ENCODE measurements around the gene CXCL9. TPM values are rescaled to one million over a fixed set of nuclear protein-coding genes. Genes with fewer than 3 reads are reported as not detected.
"Not testable (repeated sequence)": the region's sequence is repeated elsewhere in the genome, so short reads cannot be mapped to it uniquely, and the experiment has no call there.

Gene CXCL9
- total RNA-seq, 1 donor from 2014 or later = 1.3 TPM

GRCh38 chr4:75968084-75968483 is 39.2 kb downstream of the CXCL9 start:
- Histone ChIP-seq H3K36me3 (peaks cover 98% of the 10 kb centered on the region), H3K27ac (no peak overlapping the region), H3K27me3 (ENCODE audit: low read depth) (no peaks in the 10 kb centered on the region), H3K9me3 (no peaks in the 10 kb centered on the region), H3K4me3 (no peak overlapping the region), H3K4me1 (no peaks in the 10 kb centered on the region)
- intact Hi-C loops (cut with DNase I) = no loop called here
- TF ChIP-seq CTCF (IDR thresholded peaks at IDR 0.05) = no peak
- DNase-seq = no peak
- ATAC-seq = no peak

- no peak for TF ChIP-seq CTCF (IDR thresholded peaks at IDR 0.05)
- H3K4me3 ChIP-seq = no peak overlapping the region
- peaks cover 89% of the 10 kb centered on the region for H3K36me3 ChIP-seq
- no peaks in the 10 kb centered on the region for H3K9me3 ChIP-seq
- intact Hi-C loops (cut with DNase I) = no loop called here
- no peak overlapping the region for H3K27ac ChIP-seq
- no peaks in the 10 kb centered on the region for H3K27me3 ChIP-seq (ENCODE audit: low read depth)
- ATAC-seq (no peak), DNase-seq (no peak)
- no peaks in the 10 kb centered on the region for H3K4me1 ChIP-seq
Observed at GRCh38 chr4:75963558-75963957, 43.8 kb downstream of the CXCL9 start.

- H3K27me3 ChIP-seq (ENCODE audit: low read depth); ATAC-seq; intact Hi-C loops (cut with DNase I); H3K27ac ChIP-seq; DNase-seq; H3K4me3 ChIP-seq; H3K4me1 ChIP-seq; H3K9me3 ChIP-seq: not testable (repeated sequence)
- H3K36me3 ChIP-seq = peaks cover 89% of the 10 kb centered on the region
Observed at GRCh38 chr4:75962072-75962471, 45.2 kb downstream of the CXCL9 start.

- H3K4me1 ChIP-seq; H3K27ac ChIP-seq; H3K27me3 ChIP-seq (ENCODE audit: low read depth); intact Hi-C loops (cut with DNase I); ATAC-seq; H3K4me3 ChIP-seq; DNase-seq; H3K9me3 ChIP-seq: not testable (repeated sequence)
- H3K36me3 ChIP-seq = peaks cover 90% of the 10 kb centered on the region
Observed at GRCh38 chr4:75958546-75958945, 48.8 kb downstream of the CXCL9 start.

GRCh38 chr4:75954811-75955210 is 52.5 kb downstream of the CXCL9 start:
- H3K27ac ChIP-seq; intact Hi-C loops (cut with DNase I); H3K4me1 ChIP-seq; DNase-seq; ATAC-seq; H3K4me3 ChIP-seq; H3K9me3 ChIP-seq; H3K27me3 ChIP-seq (ENCODE audit: low read depth): not testable (repeated sequence)
- peaks cover 97% of the 10 kb centered on the region for H3K36me3 ChIP-seq

- Histone ChIP-seq H3K27me3 (ENCODE audit: low read depth) (no peaks in the 10 kb centered on the region), H3K4me1 (no peaks in the 10 kb centered on the region), H3K4me3 (no peak overlapping the region), H3K27ac (no peak overlapping the region), H3K9me3 (no peaks in the 10 kb centered on the region), H3K36me3 (peaks cover 99% of the 10 kb centered on the region)
- TF ChIP-seq CTCF (IDR thresholded peaks at IDR 0.05) = no peak
- no peak for ATAC-seq
- DNase-seq = no peak
- intact Hi-C loops (cut with DNase I) = no loop called here
Observed at GRCh38 chr4:75953509-75953908, 53.8 kb downstream of the CXCL9 start.

Other genes starting within 250 kb of the CXCL9 start
- gene PPEF2, start 105.1 kb downstream of the CXCL9 start, total RNA-seq = not detected
- gene NAAA, start 66.5 kb downstream of the CXCL9 start, total RNA-seq = 26.4 TPM
- 32.2 TPM for gene SDAD1, start 16.6 kb downstream of the CXCL9 start, total RNA-seq
- 3.3 TPM for gene CXCL10, start 16.0 kb upstream of the CXCL9 start, total RNA-seq
- gene CXCL11, start 28.6 kb upstream of the CXCL9 start, total RNA-seq = 0.62 TPM
- gene ART3, start 67.2 kb upstream of the CXCL9 start, total RNA-seq = not detected
- gene NUP54, start 140.9 kb upstream of the CXCL9 start, total RNA-seq = 34.5 TPM
- 166 TPM for gene SCARB2, start 206.3 kb upstream of the CXCL9 start, total RNA-seq
- gene FAM47E, start 244.2 kb upstream of the CXCL9 start, total RNA-seq = 6.4 TPM

Data from lower lobe of right lung (tissue), 2 donors.